Body of pancreas (tissue), 4 donors: ENCODE data around the gene RIMS3. TPM values are rescaled to one million over a fixed set of nuclear protein-coding genes. Genes with fewer than 3 reads are reported as not detected.

Experiments used
- ATAC-seq: fragments of 150-250 bp; one replicate; pipeline ENCODE4 v1.9.1; 2016
- DNase-seq, 4 donors: peaks; one replicate each; pipeline ENCODE4 v3.0.0-alpha.2; 2019
- H3K27ac ChIP-seq, 4 donors: fragments of 200-600 bp; sonication (generic); 1 replicate in 3 of 4; 2 replicates in 1 of 4; pipeline versions ENCODE4 v1.5.1 to v1.6.1; 2016 to 2019; ENCODE audit warnings: mild to moderate bottlenecking in 1 of 4, mixed read lengths in 1 of 4, moderate library complexity in 1 of 4
- H3K27me3 ChIP-seq, 2 donors: fragments of 200-600 bp; sonication (generic); one replicate each; pipeline ENCODE4 v1.6.0; 2016; ENCODE audit warnings: mild to moderate bottlenecking in 1 of 2
- H3K36me3 ChIP-seq, 2 donors: fragments of 200-600 bp; sonication (generic); replicated peaks in 1 of 2; 2 replicates each; pipeline ENCODE4 v1.5.1; 2016; ENCODE audit warnings: low read depth in 2 of 2; ENCODE audit not compliant: insufficient read depth in 1 of 2
- H3K4me1 ChIP-seq: fragments of 200-600 bp; sonication (generic); one replicate; pipeline ENCODE4 v1.6.0; 2016
- H3K4me3 ChIP-seq, 2 donors: fragments of 200-600 bp; sonication (generic); 1 replicate in 1 of 2; 2 replicates in 1 of 2; pipeline ENCODE4 v1.5.1; 2016 to 2019
- H3K9me3 ChIP-seq, 3 donors: fragments of 200-600 bp; sonication (generic); 1 replicate in 2 of 3; 2 replicates in 1 of 3; pipeline ENCODE4 v1.5.1; 2016
- POLR2A ChIP-seq, 3 donors: fragments of 450-650 bp; IDR thresholded peaks; one replicate each; pipeline ENCODE4 v1.6.1; 2016; ENCODE audit warnings: antibody characterized with exemption in 3 of 3, mild to moderate bottlenecking in 2 of 3
- WGBS, 2 donors: methylation state at CpG; one replicate each; pipeline ENCODE4 v1.1.5; 2017; 5-methylcytosine and 5-hydroxymethylcytosine counted together
- intact Hi-C: fragments of 100-400 bp; cut with DNase I; formaldehyde crosslinking; loops from one replicate; pipeline ENCODE4 v1.15.1; 2023
- total RNA-seq, 2 donors: library from RNA; depleted of rRNA; stranded (reverse); fragments of >200 nt; gene quantifications; one replicate each; pipeline ENCODE4 v1.1.0, GENCODE V29; 2016
- TF ChIP-seq, protein P1 (sequence below), 7 experiments: fragments of 450-650 bp in 4 of 7; fragments of 200-600 bp in 3 of 7; sonication (generic) in 3 of 7; IDR thresholded peaks; one replicate each; pipeline ENCODE4 v1.5.1; 2016 to 2019; ENCODE audit warnings: antibody characterized with exemption in 7 of 7

RIMS3 gene
- total RNA-seq, 2 donors from 2014 or later = 0.66 to 2.1 TPM

DNA sequence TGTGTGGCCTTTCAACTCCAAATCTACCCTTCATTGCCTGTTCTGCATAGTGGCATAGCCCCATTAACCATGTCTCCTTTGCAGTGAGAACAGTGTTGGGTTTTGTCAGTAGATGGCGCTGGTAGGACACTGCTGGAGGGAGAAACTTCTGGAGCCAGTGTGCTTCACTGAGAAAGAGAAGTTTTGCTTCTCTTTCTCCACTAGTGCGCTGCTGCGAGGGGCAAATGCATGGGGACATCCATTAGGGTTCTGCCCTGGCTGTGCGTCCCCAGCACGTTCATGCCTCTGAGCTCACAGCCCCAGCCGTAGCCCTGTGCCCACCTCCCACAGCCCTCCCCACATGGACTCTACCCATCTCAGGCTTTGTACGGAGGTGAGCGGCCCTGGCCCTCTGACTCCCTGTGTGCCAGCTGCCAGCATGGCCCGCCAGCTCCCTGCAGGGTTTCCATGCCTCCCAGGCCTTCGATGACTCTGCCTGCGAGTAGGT lies 53.1 kb downstream of the RIMS3 start:
- Histone ChIP-seq H3K4me1 (peaks cover 5% of the 10 kb centered on the region), H3K4me3 (no peak overlapping the region), H3K27ac (no peak overlapping the region), H3K27me3 (no peaks in the 10 kb centered on the region), H3K9me3 (no peaks in the 10 kb centered on the region), H3K36me3 (no peaks in the 10 kb centered on the region)
- intact Hi-C loops = no loop called here
- ATAC-seq (peak; percentile 78), DNase-seq (peak; percentile 68 to 75 (median 74))
- TF ChIP-seq, protein P1, sequence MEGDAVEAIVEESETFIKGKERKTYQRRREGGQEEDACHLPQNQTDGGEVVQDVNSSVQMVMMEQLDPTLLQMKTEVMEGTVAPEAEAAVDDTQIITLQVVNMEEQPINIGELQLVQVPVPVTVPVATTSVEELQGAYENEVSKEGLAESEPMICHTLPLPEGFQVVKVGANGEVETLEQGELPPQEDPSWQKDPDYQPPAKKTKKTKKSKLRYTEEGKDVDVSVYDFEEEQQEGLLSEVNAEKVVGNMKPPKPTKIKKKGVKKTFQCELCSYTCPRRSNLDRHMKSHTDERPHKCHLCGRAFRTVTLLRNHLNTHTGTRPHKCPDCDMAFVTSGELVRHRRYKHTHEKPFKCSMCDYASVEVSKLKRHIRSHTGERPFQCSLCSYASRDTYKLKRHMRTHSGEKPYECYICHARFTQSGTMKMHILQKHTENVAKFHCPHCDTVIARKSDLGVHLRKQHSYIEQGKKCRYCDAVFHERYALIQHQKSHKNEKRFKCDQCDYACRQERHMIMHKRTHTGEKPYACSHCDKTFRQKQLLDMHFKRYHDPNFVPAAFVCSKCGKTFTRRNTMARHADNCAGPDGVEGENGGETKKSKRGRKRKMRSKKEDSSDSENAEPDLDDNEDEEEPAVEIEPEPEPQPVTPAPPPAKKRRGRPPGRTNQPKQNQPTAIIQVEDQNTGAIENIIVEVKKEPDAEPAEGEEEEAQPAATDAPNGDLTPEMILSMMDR (IDR thresholded peaks at IDR 0.05) = peak; percentile 65 to 80 (median 75)
- TF ChIP-seq POLR2A (IDR thresholded peaks at IDR 0.05) = no peak
- WGBS, 2 donors = 22 to 26% methylated on average over 6 to 11 of the region's 11 CpGs

DNA sequence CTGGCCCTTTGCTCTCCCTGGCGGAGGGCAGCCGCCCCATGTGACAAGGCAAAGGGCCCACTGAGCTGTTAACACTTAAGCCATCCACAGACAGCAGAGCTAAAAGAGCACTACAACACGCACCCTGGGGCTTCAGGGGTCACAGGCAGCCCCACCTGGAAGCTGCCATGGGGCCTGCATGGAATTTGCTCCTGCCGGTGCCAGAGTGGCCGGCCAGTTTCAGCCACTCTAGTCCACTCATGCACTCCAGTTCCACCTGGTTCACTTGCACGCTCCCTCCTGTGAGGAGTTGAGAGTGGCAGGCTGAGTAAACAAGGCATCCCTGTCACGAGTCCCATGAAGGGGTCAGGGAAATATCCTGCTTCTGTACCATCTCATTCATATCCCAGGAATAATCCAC lies 55.3 kb downstream of the RIMS3 start:
- WGBS, 2 donors = 77 to 80% methylated on average over 2 to 7 of the region's 7 CpGs

DNA sequence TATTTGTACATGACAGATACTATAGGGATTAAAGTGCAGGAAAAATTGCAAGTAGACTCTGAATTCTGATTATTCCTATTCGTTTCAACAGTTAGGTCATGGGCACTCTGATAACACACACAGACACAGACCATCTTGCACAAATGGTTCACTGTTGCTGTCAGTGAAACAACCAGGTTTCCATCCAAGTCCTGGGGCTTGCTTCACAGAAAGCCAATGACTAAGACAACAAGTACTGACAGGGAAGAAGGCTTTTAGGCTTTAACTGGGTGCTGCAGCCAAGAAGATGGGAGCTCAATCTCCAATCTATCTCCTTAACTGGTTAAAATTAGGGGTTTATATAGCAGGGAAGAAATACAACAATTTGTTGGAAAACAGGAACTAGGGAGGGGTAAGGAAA lies 57.6 kb downstream of the RIMS3 start:
- DNase-seq = no peak
- ATAC-seq = no peak
- Histone ChIP-seq H3K27ac (no peak overlapping the region), H3K36me3 (no peaks in the 10 kb centered on the region), H3K27me3 (no peaks in the 10 kb centered on the region), H3K4me1 (peaks cover 5% of the 10 kb centered on the region), H3K9me3 (no peaks in the 10 kb centered on the region), H3K4me3 (no peak overlapping the region)
- 35 to 50% methylated on average over 1 of the region's 1 CpG for WGBS, 2 donors
- no peak for TF ChIP-seq POLR2A (IDR thresholded peaks at IDR 0.05)
- TF ChIP-seq, protein P1 (IDR thresholded peaks at IDR 0.05) = no peak
- intact Hi-C loops = no loop called here

More for the DNA sequence above, 55.3 kb downstream of the RIMS3 start:
- Histone ChIP-seq H3K27ac (no peak overlapping the region), H3K36me3 (no peaks in the 10 kb centered on the region), H3K4me3 (no peak overlapping the region), H3K4me1 (peaks cover 5% of the 10 kb centered on the region), H3K27me3 (no peaks in the 10 kb centered on the region), H3K9me3 (no peaks in the 10 kb centered on the region)
- ATAC-seq = no peak
- no peak for DNase-seq
- intact Hi-C loops = no loop called here
- no peak for TF ChIP-seq POLR2A (IDR thresholded peaks at IDR 0.05)
- TF ChIP-seq, protein P1 (IDR thresholded peaks at IDR 0.05) = no peak

DNA sequence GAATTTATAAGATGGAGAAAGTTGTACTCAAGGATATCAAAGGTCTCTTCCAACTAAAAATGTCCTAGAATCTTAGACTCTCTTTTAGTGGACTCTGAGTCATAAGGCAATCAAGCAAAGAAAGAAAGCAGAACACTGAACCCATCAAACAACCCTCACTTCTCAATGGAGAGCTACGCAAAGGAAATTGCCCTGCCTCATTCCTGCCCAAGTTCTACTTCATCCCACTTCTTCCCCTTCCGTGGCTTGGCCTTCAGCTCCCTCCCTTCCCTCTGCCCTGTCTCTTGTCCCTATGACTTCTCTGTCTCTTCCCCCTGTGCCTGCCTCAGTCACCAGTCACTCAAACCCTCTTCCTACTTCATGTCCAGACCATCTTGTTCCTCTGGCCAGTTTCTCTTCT lies 58.5 kb downstream of the RIMS3 start:
- 65 to 66% methylated on average over 2 of the region's 2 CpGs for WGBS, 2 donors
- H3K27ac ChIP-seq = no peak overlapping the region
- H3K36me3 ChIP-seq = no peaks in the 10 kb centered on the region
- no peaks in the 10 kb centered on the region for H3K9me3 ChIP-seq
- H3K4me3 ChIP-seq = no peak overlapping the region
- DNase-seq (no peak), ATAC-seq (no peak)
- H3K4me1 ChIP-seq = no peaks in the 10 kb centered on the region
- TF ChIP-seq, protein P1 (IDR thresholded peaks at IDR 0.05) = no peak
- no peak for TF ChIP-seq POLR2A (IDR thresholded peaks at IDR 0.05)
- H3K27me3 ChIP-seq = no peaks in the 10 kb centered on the region
- intact Hi-C loops = no loop called here

DNA sequence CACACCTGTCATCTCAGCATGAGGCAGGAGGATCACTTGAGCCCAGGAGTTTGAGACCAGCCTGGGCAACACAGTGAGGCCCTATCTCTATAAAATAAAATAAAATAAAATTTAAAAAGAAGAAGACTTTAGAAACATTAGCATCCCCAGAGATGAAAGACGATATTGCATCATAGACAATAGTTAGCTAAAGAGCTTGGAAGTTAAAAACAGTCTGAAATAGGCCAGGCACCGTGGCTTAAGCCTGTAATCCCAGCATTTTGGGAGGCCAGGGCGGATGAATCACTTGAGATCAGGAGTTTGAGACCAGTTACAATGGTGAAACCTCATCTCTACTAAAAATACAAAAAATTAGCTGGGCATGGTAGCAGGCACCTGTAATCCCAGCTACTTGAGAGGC lies 59.3 kb downstream of the RIMS3 start:
- Histone ChIP-seq H3K4me1 (no peaks in the 10 kb centered on the region), H3K27me3 (no peaks in the 10 kb centered on the region), H3K4me3 (no peak overlapping the region), H3K9me3 (no peaks in the 10 kb centered on the region), H3K27ac (no peak overlapping the region), H3K36me3 (no peaks in the 10 kb centered on the region)
- 47 to 54% methylated on average over 3 of the region's 3 CpGs for WGBS, 2 donors
- intact Hi-C loops = no loop called here
- no peak for TF ChIP-seq POLR2A (IDR thresholded peaks at IDR 0.05)
- TF ChIP-seq, protein P1 (IDR thresholded peaks at IDR 0.05) = no peak
- ATAC-seq = no peak
- no peak for DNase-seq
